GM18867 (cell line): ENCODE measurements around the gene RNF223.
A peak's percentile ranks its signal among the peaks of the same experiment; 100 is the strongest.
"Not testable (repeated sequence)": the region's sequence is repeated elsewhere in the genome, so short reads cannot be mapped to it uniquely, and the experiment has no call there.

ENCODE experiments used
- ATAC-seq: cut with Tn5 transposase; IDR thresholded peaks from one replicate; pipeline ENCODE4 v1.9.1; 2021; ENCODE audit warnings: mild to moderate bottlenecking, moderate library complexity; ENCODE audit not compliant: unreplicated experiment

Gene RNF223

GRCh38 chr1:1074631-1075147 lies 583 bp upstream of the RNF223 start:
- ATAC-seq: no peak

- ATAC-seq: no peak
These were observed 1.0 kb downstream of the RNF223 start for GRCh38 chr1:1072849-1073742.

- no peak for ATAC-seq
These were observed 1.7 kb downstream of the RNF223 start for GRCh38 chr1:1072299-1072848.

GRCh38 chr1:1071486-1072298 lies 2.4 kb downstream of the RNF223 start:
- no peak for ATAC-seq

- peak; percentile 13 for ATAC-seq
These were observed 4.1 kb downstream of the RNF223 start for GRCh38 chr1:1069711-1070676.

- peak; percentile 46 for ATAC-seq
These were observed 4.9 kb downstream of the RNF223 start for GRCh38 chr1:1069056-1069710.

GRCh38 chr1:1068517-1069055 lies 5.5 kb downstream of the RNF223 start:
- ATAC-seq: no peak

GRCh38 chr1:1067860-1068516 lies 6.1 kb downstream of the RNF223 start:
- no peak for ATAC-seq

GRCh38 chr1:1067284-1067859 lies 6.7 kb downstream of the RNF223 start:
- ATAC-seq: no peak

- no peak for ATAC-seq
These were observed 7.5 kb downstream of the RNF223 start for GRCh38 chr1:1066403-1067283.

GRCh38 chr1:1065940-1066304 lies 8.2 kb downstream of the RNF223 start:
- not testable (repeated sequence) for ATAC-seq

- ATAC-seq: no peak
These were observed 8.7 kb downstream of the RNF223 start for GRCh38 chr1:1065265-1065939.

GRCh38 chr1:1063945-1064831 lies 9.9 kb downstream of the RNF223 start:
- ATAC-seq: peak; percentile 44

GRCh38 chr1:1063261-1063944 lies 10.7 kb downstream of the RNF223 start:
- ATAC-seq: no peak

GRCh38 chr1:1062348-1063163 lies 11.6 kb downstream of the RNF223 start:
- ATAC-seq: no peak
